Adrenal gland (tissue), 12 donors: Measurements from ENCODE around the gene TREH. TPM values are rescaled to one million over a fixed set of nuclear protein-coding genes. Genes with fewer than 3 reads are reported as not detected.

Experiments
- DNase-seq, 7 donors: peaks; one replicate each; pipeline ENCODE4 v3.0.0-alpha.2; 2019 to 2020
- H3K27ac ChIP-seq, 5 donors: fragments of 200-600 bp; sonication (generic) in 4 of 5; 1 replicate in 3 of 5; 2 replicates in 2 of 5; pipeline versions ENCODE4 v1.5.1 to v1.8.0; 2016 to 2020; ENCODE audit warnings: mild to moderate bottlenecking in 1 of 5
- H3K27me3 ChIP-seq: fragments of 200-600 bp; 2 replicates; pipeline ENCODE4 v1.8.0; 2021
- H3K36me3 ChIP-seq, 2 donors: fragments of 200-600 bp; replicated peaks in 1 of 2; 1 replicate in 1 of 2; 2 replicates in 1 of 2; pipeline versions ENCODE4 v1.5.1 to v1.8.0; 2018 to 2022
- H3K4me1 ChIP-seq, 2 donors: fragments of 200-600 bp; replicated peaks in 1 of 2; 1 replicate in 1 of 2; 2 replicates in 1 of 2; pipeline versions ENCODE4 v1.5.1 to v1.8.0; 2018 to 2021
- H3K4me3 ChIP-seq, 4 donors: fragments of 200-600 bp; sonication (generic) in 3 of 4; one replicate each; pipeline ENCODE4 v1.5.1; 2016 to 2018
- H3K9me3 ChIP-seq, 3 donors: fragments of 200-600 bp; sonication (generic) in 1 of 3; replicated peaks in 1 of 3; 1 replicate in 2 of 3; 2 replicates in 1 of 3; pipeline versions ENCODE4 v1.5.1 to v1.8.0; 2016 to 2021
- CTCF ChIP-seq, 6 experiments: fragments of 450-650 bp in 4 of 6; fragments of 200-600 bp in 2 of 6; sonication (generic) in 1 of 6; IDR thresholded peaks; 1 replicate in 5 of 6; 2 replicates in 1 of 6; pipeline versions ENCODE4 v1.5.1 to v1.8.0; 2016 to 2021; ENCODE audit warnings: antibody characterized with exemption in 6 of 6, mild to moderate bottlenecking in 2 of 6, moderate library complexity in 1 of 6
- POLR2A ChIP-seq, 2 donors: fragments of 450-650 bp; IDR thresholded peaks; one replicate each; pipeline ENCODE4 v1.6.1; 2017; ENCODE audit warnings: antibody characterized with exemption in 2 of 2, mild to moderate bottlenecking in 2 of 2, moderate library complexity in 1 of 2
- WGBS, 4 donors: extraction: QIAGEN DNeasy Blood & Tissue Kit in 2 of 4; methylation state at CpG; one replicate each; pipeline versions ENCODE4 v1.1.5 to v1.1.7; 2013 to 2017; 5-methylcytosine and 5-hydroxymethylcytosine counted together
- intact Hi-C, 2 donors: fragments of 100-400 bp; cut with DNase I; formaldehyde crosslinking; loops; one replicate each; pipeline versions ENCODE4 v1.14.1 to v1.15.0; 2022 to 2023
- polyA plus RNA-seq, 3 donors: library from polyadenylated mRNA; stranded (reverse); fragments of 200-250 nt in 2 of 3; fragments of 350-450 nt in 1 of 3; fragmentation: Illumina TruSeq in 1 of 3; extraction: RNeasy Lipid Tissue Mini Kit (QIAGEN cat#74804) in 1 of 3; gene quantifications; one replicate each; pipeline ENCODE4 v1.2.3, GENCODE V29; 2013 to 2014
- total RNA-seq, 9 donors: library from RNA; depleted of rRNA in 4 of 9; stranded (reverse); fragments of >200 nt in 4 of 9; fragments of 120-200 nt in 1 of 9; fragmentation: NEBNext Ultra II Directional in 1 of 9; extraction: Animal tissue kit (Norgen Biotek cat#: 25700) in 1 of 9; gene quantifications; one replicate each; pipeline versions ENCODE4 v1.1.0 to v1.2.4, GENCODE V29; 2013 to 2023
- donor health status: healthy with polysubstance abuse.
- donor health status: Bipolar disorder and iron deficiency.
- donor health status: DM: yes; HTN: yes; CAD: no.
- donor health status: DM: no; HTN: no; CAD: no.
- donor health status: DM: no; HTN: no; CAD: no.
- donor health status: DM: yes; HTN: yes; CAD: no.

TREH gene
- total and polyA plus RNA-seq, 12 donors = 3.0 to 5.1 TPM; not detected in 10

DNA sequence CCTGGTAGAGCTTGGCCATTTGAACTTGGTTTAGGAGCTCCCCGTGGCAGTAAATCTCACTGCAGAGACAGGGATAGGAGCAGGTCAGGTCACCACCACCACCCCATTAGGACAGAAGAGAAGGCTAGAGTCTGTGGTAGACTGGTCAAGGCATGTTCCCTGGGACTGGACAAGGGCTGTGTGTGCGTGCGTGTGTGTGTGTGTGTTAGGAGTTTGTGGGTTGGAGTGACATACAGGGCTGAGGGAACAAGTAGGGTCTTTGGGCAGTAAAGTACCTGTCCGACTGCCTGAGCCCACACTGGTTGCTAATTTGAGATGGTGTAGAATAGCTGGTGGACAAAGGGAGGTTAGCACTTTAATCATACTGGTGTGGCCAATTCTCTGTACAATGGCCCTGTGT is 16.1 kb downstream of the TREH start:
- WGBS, 4 donors = 86 to 94% (median 93%) methylated on average over 4 of the region's 4 CpGs
- Histone ChIP-seq H3K27me3 (no peaks in the 10 kb centered on the region), H3K36me3 (no peaks in the 10 kb centered on the region), H3K4me3 (no peak overlapping the region), H3K27ac (no peak overlapping the region), H3K9me3 (no peaks in the 10 kb centered on the region), H3K4me1 (peaks cover 0 to 4% of the 10 kb centered on the region in 2 donors)
- intact Hi-C loops = no loop called here
- DNase-seq = no peak
- TF ChIP-seq POLR2A (IDR thresholded peaks at IDR 0.05) (no peak), CTCF (IDR thresholded peaks at IDR 0.05) (no peak)

- Histone ChIP-seq H3K27ac (no peak overlapping the region), H3K36me3 (no peaks in the 10 kb centered on the region), H3K4me3 (no peak overlapping the region), H3K4me1 (peaks cover 0 to 4% of the 10 kb centered on the region in 2 donors), H3K27me3 (no peaks in the 10 kb centered on the region), H3K9me3 (no peaks in the 10 kb centered on the region)
- WGBS, 4 donors = 65 to 87% (median 81%) methylated on average over 6 to 8 of the region's 8 CpGs
- TF ChIP-seq POLR2A (IDR thresholded peaks at IDR 0.05) (no peak), CTCF (IDR thresholded peaks at IDR 0.05) (no peak)
- intact Hi-C loops = no loop called here
- DNase-seq = no peak
These were observed 16.8 kb downstream of the TREH start for GRCh38 chr11:118662401-118663271.

DNA sequence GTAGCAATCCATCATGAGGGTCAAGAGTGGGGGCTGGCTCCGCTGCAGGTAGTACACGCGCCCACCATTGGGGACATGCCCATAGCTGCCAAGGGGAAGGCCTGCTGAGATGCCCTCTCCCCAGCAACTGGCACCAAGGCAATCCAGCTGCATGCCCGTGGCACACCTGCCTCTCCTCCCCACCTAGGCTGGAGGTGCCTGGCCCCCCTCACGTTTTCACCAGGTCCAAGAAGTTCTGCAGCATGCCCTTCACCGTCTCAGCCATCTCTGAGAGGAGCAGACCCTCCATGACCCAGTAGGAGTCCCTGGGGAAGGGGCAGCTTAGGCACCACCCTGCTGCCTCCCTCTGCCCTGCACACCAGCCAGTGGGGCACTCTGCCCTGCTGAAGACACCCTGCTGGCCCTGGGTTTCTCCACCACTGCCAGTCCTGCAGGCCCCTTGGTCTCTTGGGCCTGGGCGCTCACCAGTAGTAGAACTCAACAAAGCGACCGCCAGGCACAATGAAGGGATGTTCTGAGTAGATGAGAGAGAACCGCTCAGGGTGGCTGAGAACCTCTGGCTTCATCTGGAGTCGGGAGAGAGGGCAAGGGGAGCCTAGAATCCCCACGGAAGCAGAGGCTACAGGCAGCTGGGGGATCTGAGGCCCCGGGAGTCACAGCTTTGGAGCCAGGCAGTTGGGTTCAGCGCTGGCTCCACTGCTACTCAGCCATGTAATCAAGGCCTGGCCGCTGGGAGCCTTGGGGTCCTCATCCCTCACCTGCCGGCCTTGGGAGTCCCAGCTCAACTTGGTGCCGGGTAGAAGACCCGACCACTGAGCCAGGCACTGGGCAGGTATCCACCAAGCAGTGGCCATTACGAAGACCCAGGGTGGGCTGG is 17.8 kb downstream of the TREH start:
- H3K4me1 ChIP-seq = peaks cover 0 to 4% of the 10 kb centered on the region in 2 donors
- peaks cover 0 to 8% of the 10 kb centered on the region in 2 donors for H3K36me3 ChIP-seq
- no peaks in the 10 kb centered on the region for H3K9me3 ChIP-seq
- WGBS, 4 donors = 87 to 92% (median 88%) methylated on average over 8 to 19 of the region's 19 CpGs
- no peak for TF ChIP-seq CTCF (IDR thresholded peaks at IDR 0.05)
- TF ChIP-seq POLR2A (IDR thresholded peaks at IDR 0.05) = no peak
- H3K4me3 ChIP-seq = no peak overlapping the region
- peak in 1 of 7 donors; percentile 51 for DNase-seq
- no peaks in the 10 kb centered on the region for H3K27me3 ChIP-seq
- H3K27ac ChIP-seq = no peak overlapping the region
- intact Hi-C loops = no loop called here
